HepG2 (cell line): ENCODE data around the gene STK10. TPM values are rescaled to one million over a fixed set of nuclear protein-coding genes. Genes with fewer than 3 reads are reported as not detected.

Source experiments
- ATAC-seq: fragments of 200-7000 bp; cut with Tn5 transposase; 3 replicates; pipeline ENCODE4 v1.9.1; 2020; ENCODE audit warnings: mild to moderate bottlenecking, moderate library complexity
- BruUV-seq: library from RNA; stranded (reverse); fragments of 400-500 nt; replicated peaks from 2 replicates; lab custom pipeline; 2021; lab: Mats Ljungman, UMichigan
- CTCF ChIA-PET: fragments of 300-600 bp; formaldehyde crosslinking; extraction: SDS; loops from one replicate; lab custom pipeline; 2021; ENCODE audit warnings: low total read pairs, inconsistent platforms, low intra/inter-chr PET ratio; lab: Yijun Ruan, JAX
- POLR2A ChIA-PET: fragments of 350-600 bp; sonication (Branson Sonifier 250); formaldehyde crosslinking; loops from one replicate; lab custom pipeline; 2020; ENCODE audit warnings: antibody characterized with exemption, inconsistent platforms; lab: Yijun Ruan, JAX
- DNase-seq: peaks from one replicate; pipeline ENCODE4 v3.0.0-alpha.2; 2015; ENCODE audit warnings: low spot score
- FAIRE-seq: peaks from 3 replicates; lab custom pipeline; 2011; peaks lifted over from hg19 to GRCh38; lab: Jason Lieb, UNC
- H2AFZ ChIP-seq: one replicate; pipeline ENCODE4 v1.6.1; 2011; ENCODE audit warnings: low read length, inconsistent platforms
- H3K27ac ChIP-seq: fragments of 300-600 bp; 3 replicates; pipeline ENCODE4 v1.8.0; 2011; ENCODE audit warnings: mixed run types, mild to moderate bottlenecking, mixed read lengths, low read length, inconsistent platforms; ENCODE audit not compliant: insufficient read depth; ENCODE audit errors: extremely low read length
- H3K27me3 ChIP-seq, 2 experiments: fragments of 200-600 bp in 1 of 2; 2 replicates in 1 of 2; 3 replicates in 1 of 2; pipeline versions ENCODE4 v1.6.0 to v1.8.0; 2011; ENCODE audit warnings: low read length in 2 of 2, mild to moderate bottlenecking in 2 of 2, moderate library complexity in 2 of 2, inconsistent platforms in 1 of 2; ENCODE audit not compliant: insufficient read depth in 2 of 2, control insufficient read depth in 1 of 2
- H3K36me3 ChIP-seq, 2 experiments: fragments of 200-600 bp in 1 of 2; replicated peaks in 1 of 2; 2 replicates in 1 of 2; 3 replicates in 1 of 2; pipeline versions ENCODE4 v1.5.1 to v1.8.0; 2011; ENCODE audit warnings: low read length in 2 of 2, inconsistent platforms in 1 of 2; ENCODE audit not compliant: insufficient read depth in 2 of 2, control insufficient read depth in 1 of 2
- H3K4me1 ChIP-seq: 2 replicates; pipeline ENCODE4 v1.5.1; 2012; ENCODE audit warnings: low read length, inconsistent platforms; ENCODE audit not compliant: insufficient read depth
- H3K4me2 ChIP-seq: 2 replicates; pipeline ENCODE4 v1.6.0; 2011; ENCODE audit warnings: low read depth, low read length, inconsistent platforms
- H3K4me3 ChIP-seq, 3 experiments: fragments of 200-600 bp in 1 of 3; sonication (generic), shearing (Covaris generic) in 1 of 3; replicated peaks in 1 of 3; 2 replicates each; pipeline ENCODE4 v1.5.1; 2011 to 2016; ENCODE audit warnings: low read length in 3 of 3, inconsistent platforms in 2 of 3, low read depth in 2 of 3, mild to moderate bottlenecking in 2 of 3, control low read depth in 1 of 3, mixed read lengths in 1 of 3; ENCODE audit not compliant: insufficient read depth in 1 of 3
- H3K79me2 ChIP-seq: one replicate; pipeline ENCODE4 v1.6.1; 2011; ENCODE audit warnings: low read length, inconsistent platforms; ENCODE audit not compliant: insufficient read depth
- H3K9ac ChIP-seq: 2 replicates; pipeline ENCODE4 v1.6.0; 2011; ENCODE audit warnings: mild to moderate bottlenecking, low read depth, low read length, inconsistent platforms; ENCODE audit not compliant: insufficient read depth
- H3K9me3 ChIP-seq: 2 replicates; pipeline ENCODE4 v1.5.1; 2012; ENCODE audit warnings: mild to moderate bottlenecking, low read length
- H4K20me1 ChIP-seq: 2 replicates; pipeline ENCODE4 v1.6.0; 2011; ENCODE audit warnings: inconsistent platforms, mild to moderate bottlenecking, low read length, moderate library complexity; ENCODE audit not compliant: insufficient read depth
- AKAP8 ChIP-seq: sonication (generic); formaldehyde crosslinking; IDR thresholded peaks from 2 replicates; pipeline ENCODE4 v1.5.1; 2020; ENCODE audit warnings: mild to moderate bottlenecking, missing genetic modification reagents
- ETV5 ChIP-seq: IDR thresholded peaks from 2 replicates; pipeline ENCODE4 v1.6.1; 2018; ENCODE audit warnings: missing biosample characterization, missing genetic modification reagents, inconsistent platforms, borderline replicate concordance
- FIP1L1 ChIP-seq: fragments of 200-400 bp; formaldehyde crosslinking; IDR thresholded peaks from 2 replicates; pipeline ENCODE4 v1.6.1; 2018; ENCODE audit warnings: low read depth, mild to moderate bottlenecking, low read length, moderate library complexity, borderline replicate concordance; ENCODE audit not compliant: insufficient read depth
- HNF4G ChIP-seq, 2 experiments: sonication (generic) in 1 of 2; formaldehyde crosslinking in 1 of 2; IDR thresholded peaks; 2 replicates each; pipeline versions ENCODE4 v1.4.0 to v1.6.1; 2011 to 2020; ENCODE audit warnings: borderline replicate concordance in 2 of 2, low read depth in 2 of 2, mild to moderate bottlenecking in 2 of 2, low read length in 1 of 2, missing genetic modification reagents in 1 of 2, moderate library complexity in 1 of 2
- NCOR1 ChIP-seq: fragments of 200-600 bp; sonication (generic); IDR thresholded peaks from 2 replicates; pipeline ENCODE4 v1.7.0; 2017; ENCODE audit warnings: antibody characterized with exemption, low read length, borderline replicate concordance
- NR2C2 ChIP-seq: sonication (generic); formaldehyde crosslinking; IDR thresholded peaks from 2 replicates; pipeline ENCODE4 v1.4.0; 2020; ENCODE audit warnings: missing genetic modification reagents, mild to moderate bottlenecking, moderate library complexity, borderline replicate concordance
- PBX3 ChIP-seq: sonication (generic); formaldehyde crosslinking; IDR thresholded peaks from 2 replicates; pipeline ENCODE4 v1.8.1; 2023; ENCODE audit warnings: missing genetic modification reagents, inconsistent platforms, borderline replicate concordance
- RCOR2 ChIP-seq: IDR thresholded peaks from 2 replicates; pipeline ENCODE4 v1.6.1; 2016; ENCODE audit warnings: missing biosample characterization, missing genetic modification reagents
- RFXAP ChIP-seq: sonication (generic); formaldehyde crosslinking; IDR thresholded peaks from 2 replicates; pipeline ENCODE4 v1.4.0; 2020; ENCODE audit warnings: missing genetic modification reagents, borderline replicate concordance
- SKI ChIP-seq: fragments of 450-650 bp; IDR thresholded peaks from one replicate; pipeline ENCODE4 v1.6.1; 2018; ENCODE audit warnings: mild to moderate bottlenecking; ENCODE audit not compliant: partially characterized antibody
- XBP1 ChIP-seq: sonication (generic); formaldehyde crosslinking; IDR thresholded peaks from 2 replicates; pipeline ENCODE4 v1.5.0; 2020; ENCODE audit warnings: missing genetic modification reagents
- YY1 ChIP-seq: IDR thresholded peaks from 2 replicates; pipeline ENCODE4 v1.6.1; 2011; ENCODE audit warnings: low read length, low read depth, moderate library complexity, mild to moderate bottlenecking; ENCODE audit not compliant: insufficient read depth, insufficient replicate concordance
- ZIK1 ChIP-seq: sonication (generic); formaldehyde crosslinking; IDR thresholded peaks from 2 replicates; pipeline ENCODE4 v1.5.0; 2020; ENCODE audit warnings: mild to moderate bottlenecking, low read depth, missing genetic modification reagents, borderline replicate concordance
- ZNF224 ChIP-seq: sonication (generic); formaldehyde crosslinking; IDR thresholded peaks from 2 replicates; pipeline ENCODE4 v1.5.0; 2020; ENCODE audit warnings: mild to moderate bottlenecking, missing genetic modification reagents
- ZNF33B ChIP-seq: sonication (generic); formaldehyde crosslinking; IDR thresholded peaks from 2 replicates; pipeline ENCODE4 v1.5.1; 2020; ENCODE audit warnings: mild to moderate bottlenecking, missing genetic modification reagents
- ZNF530 ChIP-seq: sonication (generic); formaldehyde crosslinking; IDR thresholded peaks from 2 replicates; pipeline ENCODE4 v1.5.0; 2020; ENCODE audit warnings: low read depth, mild to moderate bottlenecking, missing genetic modification reagents
- ZNF879 ChIP-seq: sonication (generic); formaldehyde crosslinking; IDR thresholded peaks from 2 replicates; pipeline ENCODE4 v1.8.1; 2023; ENCODE audit warnings: missing genetic modification reagents
- WGBS: methylation state at CpG from one replicate; pipeline ENCODE4 v1.1.6; 2017; ENCODE audit warnings: low lambda C conversion rate; 5-methylcytosine and 5-hydroxymethylcytosine counted together
- in situ Hi-C: cut with HindIII; loops from 2 replicates; pipeline ENCODE4 v1.10.0; 2017; ENCODE audit warnings: low pct_unique_long_range_greater_than_20kb; ENCODE audit not compliant: extremely low pct_ligation_motif_present
- intact Hi-C: fragments of 100-400 bp; cut with micrococcal nuclease; formaldehyde crosslinking; loops from one replicate; pipeline ENCODE4 v1.10.0; 2022; ENCODE audit not compliant: unreplicated experiment
- polyA plus RNA-seq, 8 experiments: library from polyadenylated mRNA; depleted of rRNA in 3 of 8; stranded (reverse) in 7 of 8; unstranded in 1 of 8; fragments of >200 nt; fragmentation: Illumina TruSeq in 4 of 8; extraction: Trizol in 4 of 8; gene quantifications; 2 replicates each; pipeline versions ENCODE4 v1.2.1 to v1.2.3, GENCODE V29; 2011 to 2016; ENCODE audit warnings: low read depth in 4 of 8, missing spikeins in 1 of 8, mixed read lengths in 1 of 8; ENCODE audit not compliant: insufficient read depth in 1 of 8
- total RNA-seq, 5 experiments: library from RNA; depleted of rRNA; stranded (reverse); fragments of >200 nt; fragmentation: Illumina TruSeq; extraction: Trizol; gene quantifications; 2 replicates each; pipeline ENCODE4 v1.2.3, GENCODE V29; 2016; ENCODE audit warnings: low read depth in 1 of 5
- TF ChIP-seq, protein P1 (sequence below): sonication (generic); formaldehyde crosslinking; IDR thresholded peaks from 2 replicates; pipeline ENCODE4 v1.4.0; 2020; ENCODE audit warnings: mild to moderate bottlenecking, missing genetic modification reagents

STK10 gene
- total and polyA plus RNA-seq, 2 of the 13 experiments (the other 11 are each of a cell fraction or from before 2014, with no cell fraction given): 7.0 to 7.2 TPM

DNA sequence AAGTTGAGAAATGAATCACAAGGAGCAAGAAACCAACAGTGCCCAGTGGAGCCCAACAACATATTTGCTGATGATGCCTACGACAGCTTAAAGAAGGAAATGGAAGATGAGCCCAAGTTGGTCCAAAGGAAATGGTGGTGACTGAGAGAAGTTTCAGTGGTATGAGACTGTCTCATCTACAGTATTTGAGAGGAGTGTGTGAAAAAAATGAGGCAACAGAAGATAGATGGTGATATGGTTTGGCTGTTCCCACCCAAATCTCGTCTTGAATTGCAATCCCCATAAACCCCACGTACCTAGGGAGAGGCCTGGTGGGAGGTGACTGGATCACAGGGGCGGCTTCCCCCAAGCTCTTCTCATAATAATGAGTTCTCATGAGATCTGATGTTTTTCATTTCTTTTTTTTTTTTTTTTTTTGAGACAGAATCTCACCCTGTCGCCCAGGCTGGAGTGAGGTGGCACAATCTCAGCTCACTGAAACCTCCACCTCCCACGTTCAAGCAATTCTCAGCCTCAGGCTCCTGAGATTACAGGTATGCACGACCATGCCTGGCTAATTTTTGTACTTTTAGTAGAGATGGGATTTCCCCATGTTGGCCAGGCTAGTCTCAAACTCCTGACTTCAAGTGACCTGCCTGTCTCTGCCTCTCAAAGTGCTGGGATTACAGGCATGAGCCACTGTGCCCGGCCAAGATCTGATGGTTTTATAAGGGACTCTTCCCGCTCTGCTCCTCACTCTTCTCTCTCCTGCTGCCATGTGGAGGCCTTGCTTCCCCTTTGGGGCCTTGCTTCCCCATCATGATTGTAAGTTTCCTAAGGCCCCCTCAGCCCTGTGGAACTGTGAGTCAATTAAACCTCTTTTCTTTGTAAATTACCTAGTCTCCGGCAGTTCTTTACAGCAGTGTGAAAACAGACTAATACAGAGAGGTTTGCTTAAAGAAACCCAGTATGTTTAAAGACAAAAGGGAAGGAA lies 36.2 kb upstream of the STK10 start (continued):
- TF ChIP-seq ETV5 (CRISPR knock-in tag): no peak
- TF ChIP-seq FIP1L1: no peak
- TF ChIP-seq SKI: no peak
- TF ChIP-seq NCOR1: no peak
- TF ChIP-seq YY1: no peak
- no peak for TF ChIP-seq XBP1 (CRISPR knock-in tag)

GRCh38 chr5:172219296-172219695 lies 31.3 kb upstream of the STK10 start:
- ChIA-PET POLR2A (no interaction called here), CTCF (no interaction called here)
- no peak overlapping the region for H3K9ac ChIP-seq
- ATAC-seq (no peak), DNase-seq (no peak), FAIRE-seq (no peak)
- H3K4me3 ChIP-seq: no peak overlapping the region
- in situ Hi-C loops: no loop called here
- no peaks in the 10 kb centered on the region for H3K27me3 ChIP-seq
- H3K36me3 ChIP-seq: peaks cover 9 to 40% of the 10 kb centered on the region in 2 experiments
- BruUV-seq: no TSS peak
- H2AFZ ChIP-seq: no peak overlapping the region
- no peak overlapping the region for H3K4me2 ChIP-seq
- intact Hi-C loops: no loop called here
- TF ChIP-seq ZNF224 (CRISPR knock-in tag) (no peak), ZNF879 (CRISPR knock-in tag) (no peak), AKAP8 (no peak), HNF4G (IDR thresholded peaks at IDR 0.05; ENCODE audit: borderline replicate concordance, low read depth, low read length) (no peak), HNF4G (CRISPR knock-in tag; IDR thresholded peaks at IDR 0.05; ENCODE audit: borderline replicate concordance, low read depth) (no peak), PBX3 (no peak), ZNF530 (CRISPR knock-in tag) (no peak), RFXAP (CRISPR knock-in tag) (no peak), RCOR2 (CRISPR knock-in tag) (no peak), ZIK1 (CRISPR knock-in tag) (no peak), ZNF33B (CRISPR knock-in tag) (no peak), NR2C2 (CRISPR knock-in tag) (no peak)
- TF ChIP-seq, protein P1, sequence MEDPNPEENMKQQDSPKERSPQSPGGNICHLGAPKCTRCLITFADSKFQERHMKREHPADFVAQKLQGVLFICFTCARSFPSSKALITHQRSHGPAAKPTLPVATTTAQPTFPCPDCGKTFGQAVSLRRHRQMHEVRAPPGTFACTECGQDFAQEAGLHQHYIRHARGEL (CRISPR knock-in tag): no peak
- no peaks in the 10 kb centered on the region; the same call in 1 of the 2 replicates for H4K20me1 ChIP-seq
- H3K79me2 ChIP-seq: peaks cover 16% of the 10 kb centered on the region
- WGBS: 98% methylated on average over 2 of the region's 2 CpGs
- H3K4me1 ChIP-seq: peaks cover 6% of the 10 kb centered on the region
- no peak overlapping the region for H3K27ac ChIP-seq
- peaks cover 6% of the 10 kb centered on the region; the same call in 1 of the 2 replicates for H3K9me3 ChIP-seq
